Measurements from ENCODE around the gene ZCRB1.

ZCRB1 gene

GRCh38 chr12:42273706-42274105, 52.2 kb downstream of the ZCRB1 start:
- in situ Hi-C loops (cut with MboI; ENCODE audit: low pct_unique_long_range_greater_than_20kb, low sequenced_read_pairs, unreplicated experiment) = no loop called here
- TF ChIP-seq, protein P1, sequence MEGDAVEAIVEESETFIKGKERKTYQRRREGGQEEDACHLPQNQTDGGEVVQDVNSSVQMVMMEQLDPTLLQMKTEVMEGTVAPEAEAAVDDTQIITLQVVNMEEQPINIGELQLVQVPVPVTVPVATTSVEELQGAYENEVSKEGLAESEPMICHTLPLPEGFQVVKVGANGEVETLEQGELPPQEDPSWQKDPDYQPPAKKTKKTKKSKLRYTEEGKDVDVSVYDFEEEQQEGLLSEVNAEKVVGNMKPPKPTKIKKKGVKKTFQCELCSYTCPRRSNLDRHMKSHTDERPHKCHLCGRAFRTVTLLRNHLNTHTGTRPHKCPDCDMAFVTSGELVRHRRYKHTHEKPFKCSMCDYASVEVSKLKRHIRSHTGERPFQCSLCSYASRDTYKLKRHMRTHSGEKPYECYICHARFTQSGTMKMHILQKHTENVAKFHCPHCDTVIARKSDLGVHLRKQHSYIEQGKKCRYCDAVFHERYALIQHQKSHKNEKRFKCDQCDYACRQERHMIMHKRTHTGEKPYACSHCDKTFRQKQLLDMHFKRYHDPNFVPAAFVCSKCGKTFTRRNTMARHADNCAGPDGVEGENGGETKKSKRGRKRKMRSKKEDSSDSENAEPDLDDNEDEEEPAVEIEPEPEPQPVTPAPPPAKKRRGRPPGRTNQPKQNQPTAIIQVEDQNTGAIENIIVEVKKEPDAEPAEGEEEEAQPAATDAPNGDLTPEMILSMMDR (IDR thresholded peaks at IDR 0.05; ENCODE audit: extremely low read depth, insufficient read depth, missing control alignments) = no peak
- DNase-seq (ENCODE audit: low spot score) = no peak

DNA sequence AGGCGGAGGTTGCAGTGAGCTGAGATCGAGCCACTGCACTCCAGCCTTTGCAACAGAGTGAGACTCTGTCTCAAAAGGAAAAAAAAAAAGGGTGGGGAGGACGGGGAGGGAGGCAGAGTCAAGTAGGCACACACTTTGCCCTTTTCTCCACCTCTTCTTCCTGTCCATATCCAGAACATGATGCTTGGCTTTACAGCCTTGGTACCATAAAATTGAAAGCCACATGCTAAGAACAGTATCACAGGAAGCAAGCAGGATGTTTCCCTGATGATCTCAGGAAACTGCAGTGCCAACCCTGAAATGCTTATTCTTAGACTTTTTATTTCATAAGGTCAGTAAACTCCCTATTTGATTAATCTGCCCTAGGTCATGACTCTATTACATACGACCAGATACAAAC, 55.3 kb downstream of the ZCRB1 start:
- in situ Hi-C loops (cut with MboI; ENCODE audit: low pct_unique_long_range_greater_than_20kb, low sequenced_read_pairs, unreplicated experiment) = no loop called here
- TF ChIP-seq, protein P1 (IDR thresholded peaks at IDR 0.05; ENCODE audit: extremely low read depth, insufficient read depth, missing control alignments) = no peak
- DNase-seq (ENCODE audit: low spot score) = no peak

DNA sequence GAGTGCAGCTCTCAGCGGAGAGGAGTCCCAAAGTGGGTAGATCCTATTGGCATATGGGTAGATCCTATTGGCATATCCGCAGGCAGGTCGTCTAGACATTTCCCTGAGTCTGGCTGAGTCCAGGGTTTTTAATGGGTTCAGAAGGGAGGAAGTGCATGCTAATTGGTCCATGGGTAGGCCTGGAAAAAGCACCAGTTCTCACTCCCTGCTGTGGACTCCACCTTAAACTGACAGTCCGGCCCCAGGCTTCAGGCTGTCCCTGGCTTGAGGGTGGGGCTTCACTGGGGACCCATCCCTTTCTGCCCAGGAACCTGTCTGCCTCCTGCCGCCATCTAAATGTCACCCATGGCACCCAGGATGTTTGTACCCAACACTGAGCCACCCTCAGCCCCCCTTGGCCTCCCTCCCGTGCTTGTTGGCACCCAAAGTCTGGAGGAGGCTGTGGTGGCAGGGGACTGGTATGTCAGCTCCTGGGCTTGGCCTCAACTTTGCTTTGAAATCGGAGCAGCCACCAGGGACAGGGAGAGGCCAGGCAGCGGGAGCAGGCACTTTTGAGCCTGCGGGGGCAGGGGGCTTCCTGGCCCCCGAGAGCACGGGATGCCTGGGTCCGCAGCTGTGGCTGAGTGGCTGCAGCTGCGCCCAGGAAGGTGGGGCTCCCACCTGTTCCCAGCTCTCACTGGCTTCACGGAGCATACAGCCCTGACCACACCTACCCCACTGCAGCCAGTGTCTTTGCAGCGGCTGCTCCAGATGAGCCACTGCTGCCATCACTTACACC, 58.3 kb downstream of the ZCRB1 start:
- in situ Hi-C loops (cut with MboI; ENCODE audit: low pct_unique_long_range_greater_than_20kb, low sequenced_read_pairs, unreplicated experiment) = no loop called here
- no peak for DNase-seq (ENCODE audit: low spot score)
- TF ChIP-seq, protein P1 (IDR thresholded peaks at IDR 0.05; ENCODE audit: extremely low read depth, insufficient read depth, missing control alignments) = no peak

DNA sequence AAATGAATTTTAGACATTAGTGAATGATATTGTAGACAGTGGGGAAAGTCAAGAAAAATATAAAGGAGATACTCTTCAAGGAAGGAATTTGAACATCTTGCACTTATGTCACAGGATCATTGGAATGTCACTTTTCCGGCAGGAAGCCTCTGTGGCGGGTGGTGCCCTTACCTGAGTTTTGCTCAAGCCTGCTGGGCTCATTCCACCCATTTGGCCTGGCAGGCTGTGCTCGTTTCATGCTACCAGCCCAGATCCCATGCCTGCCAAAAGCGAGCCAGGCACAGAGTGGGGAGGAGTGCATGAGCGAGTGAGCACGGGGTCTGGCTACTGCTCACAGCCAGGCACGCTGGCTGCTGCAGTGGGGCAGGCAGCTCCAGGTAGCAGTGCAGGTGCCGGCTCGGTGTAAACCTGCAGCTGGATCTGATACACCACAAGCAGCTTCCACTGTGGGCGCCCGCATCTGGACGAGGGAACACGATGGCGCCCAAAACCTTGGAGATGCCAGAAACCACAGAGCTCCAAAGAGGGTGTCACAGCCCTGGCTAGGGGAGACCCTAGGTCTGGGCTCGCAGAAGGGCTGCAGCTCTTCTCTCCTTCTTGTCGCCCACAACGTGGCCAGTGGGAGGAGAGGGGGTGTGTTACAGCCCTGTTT, 59.2 kb downstream of the ZCRB1 start:
- TF ChIP-seq, protein P1 (IDR thresholded peaks at IDR 0.05; ENCODE audit: extremely low read depth, insufficient read depth, missing control alignments) = no peak
- DNase-seq (ENCODE audit: low spot score) = no peak
- in situ Hi-C loops (cut with MboI; ENCODE audit: low pct_unique_long_range_greater_than_20kb, low sequenced_read_pairs, unreplicated experiment) = no loop called here

GRCh38 chr12:42262271-42262670, 63.6 kb downstream of the ZCRB1 start:
- TF ChIP-seq, protein P1 (IDR thresholded peaks at IDR 0.05; ENCODE audit: extremely low read depth, insufficient read depth, missing control alignments) = no peak
- no peak for DNase-seq (ENCODE audit: low spot score)
- in situ Hi-C loops (cut with MboI; ENCODE audit: low pct_unique_long_range_greater_than_20kb, low sequenced_read_pairs, unreplicated experiment) = no loop called here

Measured in GM13977 (cell line).